Endodermal cell (in vitro differentiated cells): ENCODE measurements around the gene CFAP54. TPM values are rescaled to one million over a fixed set of nuclear protein-coding genes. Genes with fewer than 3 reads are reported as not detected.

Experiments used
- DNase-seq: peaks from one replicate; pipeline ENCODE4 v3.0.0-alpha.2; 2017
- H3K27ac ChIP-seq: 2 replicates; pipeline ENCODE4 v1.5.1; 2013; ENCODE audit warnings: mild to moderate bottlenecking, low read depth, low read length, moderate library complexity
- H3K27me3 ChIP-seq: 2 replicates; pipeline ENCODE4 v1.6.1; 2013; ENCODE audit warnings: mild to moderate bottlenecking, low read length, moderate library complexity; ENCODE audit not compliant: insufficient read depth, control insufficient read depth, poor library complexity, severe bottlenecking
- H3K36me3 ChIP-seq: 2 replicates; pipeline ENCODE4 v1.7.0; 2013; ENCODE audit warnings: mild to moderate bottlenecking, low read length, moderate library complexity; ENCODE audit not compliant: control insufficient read depth, insufficient read depth
- H3K4me1 ChIP-seq: one replicate; pipeline ENCODE4 v1.7.0; 2013; ENCODE audit warnings: low read length; ENCODE audit not compliant: control insufficient read depth, insufficient read depth
- H3K4me3 ChIP-seq: 2 replicates; pipeline ENCODE4 v1.5.1; 2013; ENCODE audit warnings: mild to moderate bottlenecking, low read length, moderate library complexity
- H3K9ac ChIP-seq: 2 replicates; pipeline ENCODE4 v1.6.1; 2013; ENCODE audit warnings: mild to moderate bottlenecking, low read length, moderate library complexity; ENCODE audit not compliant: poor library complexity, severe bottlenecking; ENCODE audit errors: extremely low read depth
- H3K9me3 ChIP-seq: 2 replicates; pipeline ENCODE4 v1.6.1; 2013; ENCODE audit warnings: mild to moderate bottlenecking, low read length, moderate library complexity; ENCODE audit not compliant: control insufficient read depth
- H3K27ac Mint-ChIP-seq: 2 replicates; pipeline ENCODE4 v1.8.0; 2020; ENCODE audit warnings: mixed read lengths
- H3K27me3 Mint-ChIP-seq: 2 replicates; pipeline ENCODE4 v1.8.0; 2021; ENCODE audit warnings: mild to moderate bottlenecking, mixed read lengths; ENCODE audit not compliant: insufficient read depth
- H3K36me3 Mint-ChIP-seq: 2 replicates; pipeline ENCODE4 v1.8.0; 2020; ENCODE audit warnings: low read depth, mixed read lengths
- H3K4me1 Mint-ChIP-seq: 2 replicates; pipeline ENCODE4 v1.8.0; 2020; ENCODE audit warnings: mixed read lengths
- H3K4me3 Mint-ChIP-seq: 2 replicates; pipeline ENCODE4 v1.8.0; 2020; ENCODE audit warnings: mild to moderate bottlenecking, moderate library complexity, mixed read lengths
- H3K9me3 Mint-ChIP-seq: 2 replicates; pipeline ENCODE4 v1.8.0; 2020; ENCODE audit warnings: mild to moderate bottlenecking, mixed read lengths
- WGBS, 2 experiments: methylation state at CpG; one replicate each; pipeline versions ENCODE4 v1.1.5 to v1.1.7; 2013; ENCODE audit warnings: missing lambda C conversion rate in 2 of 2, mixed read lengths in 1 of 2; ENCODE audit not compliant: insufficient coverage in 1 of 2, insufficient read length in 1 of 2; 5-methylcytosine and 5-hydroxymethylcytosine counted together
- total RNA-seq, 2 donors: library from RNA; stranded (reverse); fragmentation: NEBNext Ultra II Directional in 1 of 2; extraction: Animal tissue kit (Norgen Biotek cat#: 25700) in 1 of 2; gene quantifications; 2 replicates in 1 of 2; 3 replicates in 1 of 2; pipeline ENCODE4 v1.2.1, GENCODE V29; 2021
- TF ChIP-seq, protein P1 (sequence below): fragments of 200-600 bp; sonication (generic); conservative IDR thresholded peaks from 2 replicates; pipeline ENCODE4 v1.5.0; 2021; ENCODE audit warnings: antibody characterized with exemption, mild to moderate bottlenecking

The CFAP54 gene
- total RNA-seq, 2 donors from 2014 or later: 1.5 to 1.7 TPM

DNA sequence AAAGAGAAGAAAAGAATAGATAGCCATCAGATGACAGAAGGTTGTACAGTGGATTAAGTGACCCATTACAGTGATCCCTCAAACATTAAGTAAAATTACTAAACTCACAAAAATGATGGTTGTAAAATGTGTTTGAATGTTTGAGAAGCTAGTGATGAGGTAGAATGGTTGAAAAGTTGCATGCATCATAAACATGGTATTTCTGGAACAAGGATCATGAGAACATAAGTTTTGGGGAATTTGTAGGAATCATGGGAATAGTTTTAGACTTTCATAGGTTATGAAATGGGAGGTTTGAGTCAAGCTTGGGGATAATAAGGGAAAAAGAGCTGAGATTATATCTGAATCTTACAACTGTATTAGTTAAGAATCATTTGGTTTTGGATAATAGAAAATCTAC is 383.6 kb downstream of the CFAP54 start:
- Histone ChIP-seq H3K4me3 (no peak overlapping the region), H3K27me3 (no peaks in the 10 kb centered on the region), H3K27ac (no peak overlapping the region), H3K36me3 (no peaks in the 10 kb centered on the region), H3K9me3 (no peaks in the 10 kb centered on the region), H3K4me1 (peaks cover 4% of the 10 kb centered on the region), H3K9ac (no peak overlapping the region)
- Mint-ChIP-seq H3K36me3 (no peaks in the 10 kb centered on the region), H3K4me3 (no peak overlapping the region), H3K27me3 (no peaks in the 10 kb centered on the region), H3K27ac (no peak overlapping the region), H3K4me1 (peaks cover 17% of the 10 kb centered on the region), H3K9me3 (peaks cover 3% of the 10 kb centered on the region)
- TF ChIP-seq, protein P1, sequence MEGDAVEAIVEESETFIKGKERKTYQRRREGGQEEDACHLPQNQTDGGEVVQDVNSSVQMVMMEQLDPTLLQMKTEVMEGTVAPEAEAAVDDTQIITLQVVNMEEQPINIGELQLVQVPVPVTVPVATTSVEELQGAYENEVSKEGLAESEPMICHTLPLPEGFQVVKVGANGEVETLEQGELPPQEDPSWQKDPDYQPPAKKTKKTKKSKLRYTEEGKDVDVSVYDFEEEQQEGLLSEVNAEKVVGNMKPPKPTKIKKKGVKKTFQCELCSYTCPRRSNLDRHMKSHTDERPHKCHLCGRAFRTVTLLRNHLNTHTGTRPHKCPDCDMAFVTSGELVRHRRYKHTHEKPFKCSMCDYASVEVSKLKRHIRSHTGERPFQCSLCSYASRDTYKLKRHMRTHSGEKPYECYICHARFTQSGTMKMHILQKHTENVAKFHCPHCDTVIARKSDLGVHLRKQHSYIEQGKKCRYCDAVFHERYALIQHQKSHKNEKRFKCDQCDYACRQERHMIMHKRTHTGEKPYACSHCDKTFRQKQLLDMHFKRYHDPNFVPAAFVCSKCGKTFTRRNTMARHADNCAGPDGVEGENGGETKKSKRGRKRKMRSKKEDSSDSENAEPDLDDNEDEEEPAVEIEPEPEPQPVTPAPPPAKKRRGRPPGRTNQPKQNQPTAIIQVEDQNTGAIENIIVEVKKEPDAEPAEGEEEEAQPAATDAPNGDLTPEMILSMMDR: no peak
- no peak for DNase-seq

DNA sequence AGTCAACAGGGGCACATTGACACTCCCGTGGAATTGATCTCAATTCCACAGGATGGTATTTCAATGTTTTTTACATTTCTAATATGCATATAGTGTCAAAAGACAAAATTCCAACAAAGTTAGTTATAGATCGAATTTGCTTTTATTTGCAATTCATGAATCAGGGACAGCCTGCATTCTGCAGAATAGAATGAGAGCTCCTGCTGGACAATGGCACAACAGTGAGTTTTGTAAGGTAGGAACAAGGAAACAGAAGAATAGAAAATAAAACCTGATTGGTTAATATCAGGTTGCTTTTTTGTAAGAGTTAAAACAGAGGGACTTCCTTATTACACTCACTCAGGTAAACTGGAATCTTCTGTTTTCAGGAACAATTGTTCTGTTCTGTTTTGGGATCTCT is 384.8 kb downstream of the CFAP54 start:
- no peaks in the 10 kb centered on the region for H3K36me3 Mint-ChIP-seq
- no peaks in the 10 kb centered on the region for H3K27me3 Mint-ChIP-seq
- H3K27ac Mint-ChIP-seq: no peak overlapping the region
- peaks cover 17% of the 10 kb centered on the region for H3K4me1 Mint-ChIP-seq
- no peaks in the 10 kb centered on the region for H3K36me3 ChIP-seq
- TF ChIP-seq, protein P1: no peak
- H3K9me3 ChIP-seq: no peaks in the 10 kb centered on the region
- no peaks in the 10 kb centered on the region for H3K27me3 ChIP-seq
- no peak overlapping the region for H3K9ac ChIP-seq
- H3K27ac ChIP-seq: no peak overlapping the region
- H3K4me3 Mint-ChIP-seq: no peak overlapping the region
- peaks cover 4% of the 10 kb centered on the region for H3K4me1 ChIP-seq
- WGBS, 2 experiments: 90 to 100% methylated on average over 1 to 2 of the region's 2 CpGs
- H3K9me3 Mint-ChIP-seq: peaks cover 3% of the 10 kb centered on the region
- no peak overlapping the region for H3K4me3 ChIP-seq
- DNase-seq: no peak

DNA sequence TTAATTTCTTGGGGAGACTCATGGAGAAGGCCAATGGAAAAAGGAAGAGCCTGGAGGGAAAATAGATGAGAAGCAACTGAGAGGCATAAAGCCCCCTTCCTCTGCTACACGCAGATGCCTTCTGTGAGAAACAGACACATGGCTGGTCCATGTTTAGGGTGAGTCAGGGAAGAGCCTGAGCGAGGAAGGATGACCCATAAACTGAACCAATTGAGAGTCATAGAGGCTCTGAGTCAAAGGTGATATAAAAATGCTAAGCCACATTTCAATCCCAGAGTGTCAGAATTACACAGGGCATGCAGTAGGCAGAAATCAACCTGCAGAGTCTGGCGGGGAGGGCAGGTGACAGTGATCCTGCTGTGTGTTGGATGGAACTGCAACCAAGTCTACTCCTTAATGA is 387.6 kb downstream of the CFAP54 start:
- Mint-ChIP-seq H3K9me3 (peaks cover 3% of the 10 kb centered on the region), H3K27me3 (no peaks in the 10 kb centered on the region), H3K36me3 (no peaks in the 10 kb centered on the region), H3K4me1 (peaks cover 17% of the 10 kb centered on the region), H3K4me3 (no peak overlapping the region), H3K27ac (no peak overlapping the region)
- Histone ChIP-seq H3K4me3 (no peak overlapping the region), H3K4me1 (peaks cover 4% of the 10 kb centered on the region), H3K36me3 (no peaks in the 10 kb centered on the region), H3K27ac (no peak overlapping the region), H3K9ac (no peak overlapping the region), H3K27me3 (no peaks in the 10 kb centered on the region), H3K9me3 (no peaks in the 10 kb centered on the region)
- TF ChIP-seq, protein P1: no peak
- no peak for DNase-seq
- 95 to 100% methylated on average over 2 to 3 of the region's 3 CpGs for WGBS, 2 experiments
